B cell (primary cell): Measurements from ENCODE around the gene SPHK2. TPM values are rescaled to one million over a fixed set of nuclear protein-coding genes. Genes with fewer than 3 reads are reported as not detected.
A peak's percentile ranks its signal among the peaks of the same experiment; 100 is the strongest.
"Not testable (repeated sequence)": the region's sequence is repeated elsewhere in the genome, so short reads cannot be mapped to it uniquely, and the experiment has no call there.

ENCODE experiments used
- ATAC-seq: fragments of 200-7000 bp; cut with Tn5 transposase; one replicate; pipeline ENCODE4 v1.10.0; 2021; ENCODE audit warnings: low read depth, mild to moderate bottlenecking, moderate number of reproducible peaks, moderate library complexity
- CTCF ChIA-PET: fragments of 350-600 bp; sonication (Branson Sonifier 250); formaldehyde crosslinking; loops from one replicate; lab custom pipeline; 2021; ENCODE audit warnings: antibody characterized with exemption, inconsistent platforms; lab: Charles Lee
- POLR2A ChIA-PET: fragments of 350-600 bp; sonication (Branson Sonifier 250); formaldehyde crosslinking; loops from one replicate; lab custom pipeline; 2021; ENCODE audit warnings: antibody characterized with exemption; lab: Charles Lee
- DNase-seq: peaks from one replicate; pipeline ENCODE4 v3.0.0; 2013
- H2AFZ ChIP-seq: 2 replicates; pipeline ENCODE4 v1.6.1; 2012; ENCODE audit warnings: mild to moderate bottlenecking, low read depth, low read length; ENCODE audit not compliant: insufficient read depth, poor library complexity, severe bottlenecking
- H3K27ac ChIP-seq, 2 donors: 1 replicate in 1 of 2; 2 replicates in 1 of 2; pipeline ENCODE4 v1.5.1; 2012 to 2013; ENCODE audit warnings: low read length in 2 of 2, mild to moderate bottlenecking in 2 of 2, moderate library complexity in 1 of 2
- H3K27me3 ChIP-seq, 4 experiments: fragments of 200-600 bp in 1 of 4; sonication (generic) in 1 of 4; replicated peaks in 1 of 4; 1 replicate in 2 of 4; 2 replicates in 2 of 4; pipeline versions ENCODE4 v1.6.1 to v1.7.0; 2013 to 2016; ENCODE audit warnings: low read length in 3 of 4, mild to moderate bottlenecking in 2 of 4, mixed read lengths in 1 of 4, moderate library complexity in 1 of 4; ENCODE audit not compliant: insufficient read depth in 4 of 4, control insufficient read depth in 3 of 4; ENCODE audit errors: control extremely low read depth in 1 of 4
- H3K36me3 ChIP-seq, 2 experiments: replicated peaks in 1 of 2; 1 replicate in 1 of 2; 2 replicates in 1 of 2; pipeline versions ENCODE4 v1.6.1 to v1.7.1; 2013; ENCODE audit warnings: low read length in 1 of 2; ENCODE audit not compliant: insufficient read depth in 2 of 2, control insufficient read depth in 1 of 2; ENCODE audit errors: control extremely low read depth in 1 of 2, extremely low read depth in 1 of 2
- H3K4me1 ChIP-seq, 2 donors: fragments of 200-600 bp in 1 of 2; sonication (generic) in 1 of 2; 1 replicate in 1 of 2; 2 replicates in 1 of 2; pipeline versions ENCODE4 v1.5.1 to v1.6.1; 2013 to 2017; ENCODE audit warnings: low read length in 2 of 2; ENCODE audit not compliant: control insufficient read depth in 2 of 2, insufficient read depth in 2 of 2
- H3K4me2 ChIP-seq: replicated peaks from 2 replicates; pipeline ENCODE3; 2012; ENCODE audit warnings: mild to moderate bottlenecking, low read depth, low read length; ENCODE audit not compliant: poor library complexity, severe bottlenecking
- H3K4me3 ChIP-seq, 5 experiments: fragments of 200-600 bp in 1 of 5; sonication (generic) in 1 of 5; 1 replicate in 3 of 5; 2 replicates in 2 of 5; pipeline versions ENCODE4 v1.5.1 to v1.7.0; 2011 to 2016; ENCODE audit warnings: low read length in 4 of 5, mild to moderate bottlenecking in 4 of 5, low read depth in 2 of 5, control low read depth in 1 of 5, moderate library complexity in 1 of 5; ENCODE audit not compliant: insufficient read depth in 1 of 5; ENCODE audit errors: control extremely low read depth in 1 of 5, extremely low read depth in 1 of 5
- H3K79me2 ChIP-seq: fragments of 200-600 bp; sonication (generic); one replicate; pipeline ENCODE4 v1.6.0; 2016; ENCODE audit warnings: low read length; ENCODE audit not compliant: control insufficient read depth, insufficient read depth
- H3K9ac ChIP-seq: fragments of 200-600 bp; sonication (generic); 2 replicates; pipeline ENCODE4 v1.6.1; 2017; ENCODE audit warnings: mild to moderate bottlenecking, low read length, moderate library complexity
- H3K9me3 ChIP-seq, 3 donors: one replicate each; pipeline versions ENCODE4 v1.6.1 to v1.7.1; 2013; ENCODE audit warnings: low read length in 2 of 3; ENCODE audit not compliant: control insufficient read depth in 2 of 3, insufficient read depth in 1 of 3; ENCODE audit errors: control extremely low read depth in 1 of 3
- H4K20me1 ChIP-seq: 2 replicates; pipeline ENCODE4 v1.6.0; 2012; ENCODE audit warnings: mild to moderate bottlenecking, low read length; ENCODE audit not compliant: insufficient read depth, control insufficient read depth, poor library complexity, severe bottlenecking
- H3K27ac Mint-ChIP-seq: one replicate; pipeline ENCODE4 v1.8.0; 2021; ENCODE audit warnings: mixed read lengths
- H3K27me3 Mint-ChIP-seq: one replicate; pipeline ENCODE4 v1.8.0; 2021; ENCODE audit warnings: mixed read lengths
- H3K4me1 Mint-ChIP-seq: one replicate; pipeline ENCODE4 v1.8.0; 2021; ENCODE audit warnings: mixed read lengths
- H3K4me3 Mint-ChIP-seq: one replicate; pipeline ENCODE4 v1.8.0; 2021; ENCODE audit warnings: mixed read lengths
- H3K9me3 Mint-ChIP-seq: one replicate; pipeline ENCODE4 v1.8.0; 2022; ENCODE audit warnings: mixed read lengths; ENCODE audit not compliant: insufficient read depth
- CTCF ChIP-seq: fragments of 200-600 bp; IDR thresholded peaks from one replicate; pipeline ENCODE4 v1.8.0; 2022; ENCODE audit warnings: antibody characterized with exemption, mild to moderate bottlenecking
- EZH2 ChIP-seq: IDR thresholded peaks from 2 replicates; pipeline ENCODE4 v1.6.1; 2012; ENCODE audit warnings: borderline replicate concordance, low read depth, mild to moderate bottlenecking, moderate library complexity, low read length; ENCODE audit not compliant: insufficient read depth, poor library complexity, severe bottlenecking
- WGBS: methylation state at CpG from one replicate; pipeline ENCODE4 v1.1.5; 2013; ENCODE audit warnings: missing lambda C conversion rate; ENCODE audit not compliant: insufficient coverage; 5-methylcytosine and 5-hydroxymethylcytosine counted together
- intact Hi-C: fragments of 100-400 bp; cut with micrococcal nuclease; formaldehyde crosslinking; loops from one replicate; pipeline ENCODE4 v1.10.0; 2022
- polyA plus RNA-seq: library from polyadenylated mRNA; depleted of rRNA; stranded (reverse); fragments of >200 nt; gene quantifications from 2 replicates; pipeline ENCODE4 v1.2.3, GENCODE V29; 2012
- total RNA-seq, 2 donors: library from RNA; stranded (reverse); fragments of 120-200 nt in 1 of 2; gene quantifications; 1 replicate in 1 of 2; 2 replicates in 1 of 2; pipeline versions ENCODE4 v1.2.3 to v1.2.4, GENCODE V29; 2013 to 2022

SPHK2 gene
- total and polyA plus RNA-seq, 2 donors (not counting 1 experiment from before 2014, with no cell fraction given), result 17.0 to 47.3 TPM

GRCh38 chr19:48631225-48631624, 11.9 kb downstream of the SPHK2 start:
- no peak for DNase-seq
- H2AFZ ChIP-seq, result no peak overlapping the region
- WGBS, result 100% methylated on average over 2 of the region's 3 CpGs
- Mint-ChIP-seq H3K4me3 (no peak overlapping the region), H3K27ac (no peak overlapping the region), H3K4me1 (peaks cover 34% of the 10 kb centered on the region), H3K9me3 (no peaks in the 10 kb centered on the region), H3K27me3 (no peaks in the 10 kb centered on the region)
- POLR2A ChIA-PET, result interaction anchor here (0.6 to 0.7 kb wide), 3 partner anchors 14 to 865 kb away, joined by 3 to 4 read pairs (median 3); partner anchors contain the start of gene RPS11
- peaks cover 0 to 54% of the 10 kb centered on the region in 2 experiments for H3K36me3 ChIP-seq
- intact Hi-C loops, result loop anchor here (10.0 kb wide), 2 partner anchors 484 to 844 kb away; partner anchors contain the start of genes C19orf73, FLT3LG, LIN7B and PPFIA3
- H3K4me1 ChIP-seq, result peaks cover 22 to 26% of the 10 kb centered on the region in 2 donors
- CTCF ChIA-PET, result interaction anchor here (1.1 to 2.0 kb wide), 3 partner anchors 11 to 211 kb away, joined by 3 to 9 read pairs (median 3); partner anchors contain the start of gene CA11
- H3K27ac ChIP-seq, result peak overlapping the region in 1 of 2 donors; percentile 23
- no peak for TF ChIP-seq CTCF
- no peak for TF ChIP-seq EZH2
- H3K9me3 ChIP-seq, result peaks cover 0 to 10% (median 0%) of the 10 kb centered on the region in 3 donors
- H3K27me3 ChIP-seq, result no peaks in the 10 kb centered on the region
- no peak for ATAC-seq
- H3K9ac ChIP-seq, result no peak overlapping the region
- peaks cover 19% of the 10 kb centered on the region for H3K79me2 ChIP-seq
- H3K4me2 ChIP-seq, result no peak overlapping the region
- H4K20me1 ChIP-seq, result peaks cover 67% of the 10 kb centered on the region
- no peak overlapping the region for H3K4me3 ChIP-seq

- H3K27ac Mint-ChIP-seq, result peak overlapping the region; percentile 53
- H3K36me3 ChIP-seq, result peaks cover 0 to 54% of the 10 kb centered on the region in 2 experiments
- H3K9me3 ChIP-seq, H3K27me3 ChIP-seq, H3K4me3 Mint-ChIP-seq, H3K4me3 ChIP-seq, H2AFZ ChIP-seq, H3K27ac ChIP-seq, H3K4me2 ChIP-seq, H3K9me3 Mint-ChIP-seq, H3K9ac ChIP-seq, DNase-seq, H3K27me3 Mint-ChIP-seq, ATAC-seq: not testable (repeated sequence)
- H3K4me1 ChIP-seq, result peaks cover 22 to 26% of the 10 kb centered on the region in 2 donors
- ChIA-PET POLR2A (interaction anchor here (2.2 to 2.9 kb wide), 2 partner anchors 8 to 13 kb away, joined by 11 to 17 read pairs; partner anchors contain the start of genes RPL18 and SPHK2), CTCF (interaction anchor here (2.0 kb wide), 1 partner anchor 13 kb away, joined by 9 read pairs; the partner anchor contains the start of gene CA11)
- intact Hi-C loops, result loop anchor here (10.0 kb wide), 2 partner anchors 483 to 843 kb away; partner anchors contain the start of genes C19orf73, FLT3LG, LIN7B and PPFIA3
- H3K79me2 ChIP-seq, result peaks cover 22% of the 10 kb centered on the region
- 98% methylated on average over 11 of the region's 11 CpGs for WGBS
- peaks cover 76% of the 10 kb centered on the region for H4K20me1 ChIP-seq
- peaks cover 32% of the 10 kb centered on the region for H3K4me1 Mint-ChIP-seq
Measured at GRCh38 chr19:48632286-48632685, 13.0 kb downstream of the SPHK2 start.
